HepG2 (cell line): Measurements from ENCODE around the gene DUSP16. TPM values are rescaled to one million over a fixed set of nuclear protein-coding genes. Genes with fewer than 3 reads are reported as not detected.

Experiments
- ATF1 ChIP-seq: IDR thresholded peaks from 2 replicates; pipeline ENCODE4 v1.6.1; 2016; ENCODE audit warnings: mild to moderate bottlenecking, control low read depth
- CBFB ChIP-seq: sonication (generic); formaldehyde crosslinking; IDR thresholded peaks from 2 replicates; pipeline ENCODE4 v1.4.0; 2020; ENCODE audit warnings: missing genetic modification reagents
- CENPT ChIP-seq: sonication (generic); formaldehyde crosslinking; IDR thresholded peaks from 2 replicates; pipeline ENCODE4 v1.8.0; 2022; ENCODE audit warnings: low read depth, mild to moderate bottlenecking, moderate library complexity, missing genetic modification reagents
- ETV5 ChIP-seq: IDR thresholded peaks from 2 replicates; pipeline ENCODE4 v1.6.1; 2018; ENCODE audit warnings: missing biosample characterization, missing genetic modification reagents, inconsistent platforms, borderline replicate concordance
- HDAC1 ChIP-seq: sonication (generic); formaldehyde crosslinking; IDR thresholded peaks from 2 replicates; pipeline ENCODE4 v1.5.1; 2020; ENCODE audit warnings: mild to moderate bottlenecking, missing genetic modification reagents
- HOXA3 ChIP-seq: sonication (generic); formaldehyde crosslinking; IDR thresholded peaks from 2 replicates; pipeline ENCODE4 v1.5.0; 2020; ENCODE audit warnings: missing genetic modification reagents
- HOXA9 ChIP-seq: sonication (generic); formaldehyde crosslinking; IDR thresholded peaks from 2 replicates; pipeline ENCODE4 v1.8.1; 2022; ENCODE audit warnings: missing genetic modification reagents, mild to moderate bottlenecking, moderate library complexity, borderline replicate concordance
- MXD4 ChIP-seq: IDR thresholded peaks from 2 replicates; pipeline ENCODE4 v1.6.1; 2016; ENCODE audit warnings: mild to moderate bottlenecking, missing biosample characterization, missing genetic modification reagents
- PITX1 ChIP-seq: sonication (generic); formaldehyde crosslinking; IDR thresholded peaks from 2 replicates; pipeline ENCODE4 v1.5.1; 2020; ENCODE audit warnings: mild to moderate bottlenecking, missing genetic modification reagents
- POLR2A ChIP-seq, 2 experiments: IDR thresholded peaks; 2 replicates each; pipeline ENCODE4 v1.6.1; 2011; ENCODE audit warnings: low read depth in 2 of 2, low read length in 2 of 2, mild to moderate bottlenecking in 1 of 2, moderate library complexity in 1 of 2; ENCODE audit not compliant: insufficient read depth in 1 of 2
- RFX3 ChIP-seq: IDR thresholded peaks from 2 replicates; pipeline ENCODE4 v1.6.1; 2016; ENCODE audit warnings: missing biosample characterization, missing genetic modification reagents
- SOX6 ChIP-seq, 2 experiments: fragments of 450-650 bp in 1 of 2; sonication (generic) in 1 of 2; formaldehyde crosslinking in 1 of 2; IDR thresholded peaks; 2 replicates each; pipeline versions ENCODE4 v1.4.0 to v1.6.1; 2017 to 2020; ENCODE audit warnings: antibody characterized with exemption in 1 of 2, mild to moderate bottlenecking in 1 of 2, missing genetic modification reagents in 1 of 2
- TARDBP ChIP-seq: sonication (generic); formaldehyde crosslinking; IDR thresholded peaks from 2 replicates; pipeline ENCODE4 v1.8.0; 2022; ENCODE audit warnings: mild to moderate bottlenecking, missing genetic modification reagents
- ZNF264 ChIP-seq: sonication (generic); formaldehyde crosslinking; IDR thresholded peaks from 2 replicates; pipeline ENCODE4 v1.4.0; 2020; ENCODE audit warnings: missing genetic modification reagents
- ZNF3 ChIP-seq: IDR thresholded peaks from 2 replicates; pipeline ENCODE4 v1.7.0; 2017; ENCODE audit warnings: inconsistent platforms
- ZNF30 ChIP-seq: sonication (generic); formaldehyde crosslinking; IDR thresholded peaks from 2 replicates; pipeline ENCODE4 v1.5.0; 2020; ENCODE audit warnings: mild to moderate bottlenecking, missing genetic modification reagents
- ZNF33A ChIP-seq: sonication (generic); formaldehyde crosslinking; IDR thresholded peaks from 2 replicates; pipeline ENCODE4 v1.5.1; 2020; ENCODE audit warnings: missing genetic modification reagents, mild to moderate bottlenecking, moderate library complexity, borderline replicate concordance
- ZNF562 ChIP-seq: sonication (generic); formaldehyde crosslinking; IDR thresholded peaks from 2 replicates; pipeline ENCODE4 v1.8.0; 2022; ENCODE audit warnings: missing genetic modification reagents, borderline replicate concordance
- polyA plus RNA-seq, 8 experiments: library from polyadenylated mRNA; depleted of rRNA in 3 of 8; stranded (reverse) in 7 of 8; unstranded in 1 of 8; fragments of >200 nt; fragmentation: Illumina TruSeq in 4 of 8; extraction: Trizol in 4 of 8; gene quantifications; 2 replicates each; pipeline versions ENCODE4 v1.2.1 to v1.2.3, GENCODE V29; 2011 to 2016; ENCODE audit warnings: low read depth in 4 of 8, missing spikeins in 1 of 8, mixed read lengths in 1 of 8; ENCODE audit not compliant: insufficient read depth in 1 of 8
- total RNA-seq, 5 experiments: library from RNA; depleted of rRNA; stranded (reverse); fragments of >200 nt; fragmentation: Illumina TruSeq; extraction: Trizol; gene quantifications; 2 replicates each; pipeline ENCODE4 v1.2.3, GENCODE V29; 2016; ENCODE audit warnings: low read depth in 1 of 5
- TF ChIP-seq, protein P1 (sequence below): sonication (generic); formaldehyde crosslinking; IDR thresholded peaks from 2 replicates; pipeline ENCODE4 v1.4.0; 2020; ENCODE audit warnings: mild to moderate bottlenecking, low read depth, missing genetic modification reagents
- TF ChIP-seq, protein P2 (sequence below): sonication (generic); formaldehyde crosslinking; IDR thresholded peaks from 2 replicates; pipeline ENCODE4 v1.4.0; 2020; ENCODE audit warnings: missing genetic modification reagents
- TF ChIP-seq, protein P3 (sequence below): IDR thresholded peaks from 2 replicates; pipeline ENCODE4 v1.6.1; 2016

DUSP16 gene
- total and polyA plus RNA-seq, 2 of the 13 experiments (the other 11 are each of a cell fraction or from before 2014, with no cell fraction given): 45.7 to 46.6 TPM

DNA sequence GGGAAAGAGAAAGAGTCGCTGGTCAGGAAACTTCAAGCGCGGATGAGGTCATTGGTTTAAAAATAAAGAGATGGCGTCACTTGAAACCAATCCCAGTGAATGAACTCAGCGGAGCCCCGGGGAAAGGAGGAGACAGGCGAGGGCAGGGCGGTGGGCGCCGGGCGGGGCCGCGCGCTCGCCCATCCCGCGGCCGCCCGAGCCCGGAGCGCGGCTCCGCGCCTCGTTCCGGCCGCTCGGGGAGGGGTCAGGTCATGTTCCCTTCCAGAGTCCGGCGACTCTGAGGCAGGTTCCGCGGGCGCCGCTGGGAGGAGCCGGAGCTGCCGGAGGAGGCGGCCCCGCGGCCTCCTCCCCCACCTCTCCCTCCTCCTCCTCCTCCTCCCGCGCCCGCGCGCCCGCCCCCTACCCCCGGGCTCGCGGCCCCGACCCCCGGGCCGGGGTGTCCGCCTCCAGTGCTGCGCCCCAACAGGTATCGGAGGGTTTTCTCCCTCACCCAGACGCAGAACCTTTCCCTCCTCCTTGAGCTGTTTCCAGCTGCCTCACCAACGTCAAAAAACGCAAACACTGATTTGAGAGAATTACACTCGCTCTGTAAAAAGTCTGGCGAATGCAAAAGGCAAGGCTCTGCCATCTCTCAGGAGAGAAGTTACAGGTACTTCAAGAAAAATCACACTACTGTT lies at the start of gene DUSP16 (continued):
- TF ChIP-seq HOXA9 (CRISPR knock-in tag) (no peak), ZNF562 (no peak), POLR2A (IDR thresholded peaks at IDR 0.05; ENCODE audit: insufficient read depth in 1 of 2, low read depth in 2 of 2, low read length in 2 of 2) (peak; percentile 64 to 68), MXD4 (CRISPR knock-in tag) (no peak; the same call in 1 of the 2 replicates), HOXA3 (CRISPR knock-in tag) (peak; percentile 82), ZNF3 (CRISPR knock-in tag) (no peak), PITX1 (CRISPR knock-in tag) (no peak), CBFB (CRISPR knock-in tag) (no peak), TARDBP (no peak), CENPT (CRISPR knock-in tag) (no peak), ATF1 (no peak), HDAC1 (CRISPR knock-in tag) (no peak), RFX3 (CRISPR knock-in tag) (no peak), SOX6 (IDR thresholded peaks at IDR 0.05) (no peak), SOX6 (CRISPR knock-in tag; IDR thresholded peaks at IDR 0.05) (0 out of 2 replicates have a peak, but pooled peaks have one; percentile 11), ETV5 (peak; percentile 13; the same call in 1 of the 2 replicates), ZNF33A (CRISPR knock-in tag) (no peak), ZNF264 (CRISPR knock-in tag) (no peak; the same call in 1 of the 2 replicates), ZNF30 (CRISPR knock-in tag) (no peak)
- TF ChIP-seq, protein P1, sequence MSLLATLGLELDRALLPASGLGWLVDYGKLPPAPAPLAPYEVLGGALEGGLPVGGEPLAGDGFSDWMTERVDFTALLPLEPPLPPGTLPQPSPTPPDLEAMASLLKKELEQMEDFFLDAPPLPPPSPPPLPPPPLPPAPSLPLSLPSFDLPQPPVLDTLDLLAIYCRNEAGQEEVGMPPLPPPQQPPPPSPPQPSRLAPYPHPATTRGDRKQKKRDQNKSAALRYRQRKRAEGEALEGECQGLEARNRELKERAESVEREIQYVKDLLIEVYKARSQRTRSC (CRISPR knock-in tag): no peak
- TF ChIP-seq, protein P2, sequence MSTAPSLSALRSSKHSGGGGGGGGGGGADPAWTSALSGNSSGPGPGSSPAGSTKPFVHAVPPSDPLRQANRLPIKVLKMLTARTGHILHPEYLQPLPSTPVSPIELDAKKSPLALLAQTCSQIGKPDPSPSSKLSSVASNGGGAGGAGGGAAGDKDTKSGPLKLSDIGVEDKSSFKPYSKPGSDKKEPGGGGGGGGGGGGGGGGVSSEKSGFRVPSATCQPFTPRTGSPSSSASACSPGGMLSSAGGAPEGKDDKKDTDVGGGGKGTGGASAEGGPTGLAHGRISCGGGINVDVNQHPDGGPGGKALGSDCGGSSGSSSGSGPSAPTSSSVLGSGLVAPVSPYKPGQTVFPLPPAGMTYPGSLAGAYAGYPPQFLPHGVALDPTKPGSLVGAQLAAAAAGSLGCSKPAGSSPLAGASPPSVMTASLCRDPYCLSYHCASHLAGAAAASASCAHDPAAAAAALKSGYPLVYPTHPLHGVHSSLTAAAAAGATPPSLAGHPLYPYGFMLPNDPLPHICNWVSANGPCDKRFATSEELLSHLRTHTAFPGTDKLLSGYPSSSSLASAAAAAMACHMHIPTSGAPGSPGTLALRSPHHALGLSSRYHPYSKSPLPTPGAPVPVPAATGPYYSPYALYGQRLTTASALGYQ (CRISPR knock-in tag): 0 out of 2 replicates have a peak, but pooled peaks have one; percentile 28
- TF ChIP-seq, protein P3, sequence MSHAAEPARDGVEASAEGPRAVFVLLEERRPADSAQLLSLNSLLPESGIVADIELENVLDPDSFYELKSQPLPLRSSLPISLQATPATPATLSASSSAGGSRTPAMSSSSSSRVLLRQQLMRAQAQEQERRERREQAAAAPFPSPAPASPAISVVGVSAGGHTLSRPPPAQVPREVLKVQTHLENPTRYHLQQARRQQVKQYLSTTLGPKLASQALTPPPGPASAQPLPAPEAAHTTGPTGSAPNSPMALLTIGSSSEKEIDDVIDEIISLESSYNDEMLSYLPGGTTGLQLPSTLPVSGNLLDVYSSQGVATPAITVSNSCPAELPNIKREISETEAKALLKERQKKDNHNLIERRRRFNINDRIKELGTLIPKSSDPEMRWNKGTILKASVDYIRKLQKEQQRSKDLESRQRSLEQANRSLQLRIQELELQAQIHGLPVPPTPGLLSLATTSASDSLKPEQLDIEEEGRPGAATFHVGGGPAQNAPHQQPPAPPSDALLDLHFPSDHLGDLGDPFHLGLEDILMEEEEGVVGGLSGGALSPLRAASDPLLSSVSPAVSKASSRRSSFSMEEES (CRISPR knock-in tag): no peak
